Subcutaneous adipose tissue (tissue), 4 donors: Measurements from ENCODE around the gene PTGR3. TPM values are rescaled to one million over a fixed set of nuclear protein-coding genes. Genes with fewer than 3 reads are reported as not detected.

Experiments
- total RNA-seq, 4 donors: library from RNA; depleted of rRNA; stranded (reverse); fragments of >200 nt; gene quantifications; one replicate each; pipeline ENCODE4 v1.1.0, GENCODE V29; 2016
- TF ChIP-seq, protein P1 (sequence below): fragments of 450-650 bp; IDR thresholded peaks from one replicate; pipeline ENCODE4 v1.5.1; 2016; ENCODE audit warnings: low read depth, mild to moderate bottlenecking, control low read depth, antibody characterized with exemption, moderate library complexity

The PTGR3 gene
- total RNA-seq, 4 donors from 2014 or later, result 20.1 to 28.4 (median 26.0) TPM

DNA sequence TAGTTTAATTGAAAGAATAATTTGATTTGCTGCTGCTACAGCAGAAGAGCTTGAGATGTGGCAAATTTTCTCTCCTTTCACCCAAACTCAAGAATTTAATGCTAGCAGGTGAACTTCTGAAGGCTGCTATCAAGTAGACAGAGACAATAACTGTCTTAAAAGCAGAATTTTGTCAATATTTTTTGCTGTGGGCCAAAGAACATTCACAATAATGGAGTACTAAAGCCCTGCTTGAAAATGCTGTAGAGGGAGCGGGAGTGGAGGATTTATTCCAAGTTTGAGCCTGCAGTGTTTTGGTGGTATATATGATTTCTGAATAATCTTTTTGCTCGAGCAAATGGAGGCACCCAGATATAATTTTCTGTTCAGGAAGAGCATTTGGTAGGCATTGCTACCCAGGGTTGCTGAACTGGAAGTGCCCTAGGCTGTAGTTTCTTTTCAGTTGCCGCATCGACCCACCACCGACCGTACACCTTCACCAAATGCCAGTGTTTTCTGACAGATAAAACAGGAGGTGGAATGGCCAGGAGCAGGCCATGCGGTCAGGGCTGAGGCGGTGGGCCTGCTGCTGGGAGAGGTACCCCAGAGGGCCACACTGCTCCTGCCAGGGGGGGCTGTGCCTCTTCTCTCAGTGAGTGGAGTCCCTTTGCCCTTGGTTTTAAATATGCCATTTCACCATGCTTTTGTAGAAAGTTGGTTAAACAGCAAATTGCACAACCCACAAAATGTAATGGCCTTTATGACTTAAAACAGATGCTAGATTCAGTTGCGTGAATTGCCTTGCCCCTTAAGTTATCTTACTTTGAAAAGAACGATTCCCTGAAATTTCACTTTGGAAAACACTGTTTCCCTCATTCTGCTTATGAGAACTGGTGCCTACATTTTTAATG is 38.0 kb upstream of the PTGR3 start:
- TF ChIP-seq, protein P1, sequence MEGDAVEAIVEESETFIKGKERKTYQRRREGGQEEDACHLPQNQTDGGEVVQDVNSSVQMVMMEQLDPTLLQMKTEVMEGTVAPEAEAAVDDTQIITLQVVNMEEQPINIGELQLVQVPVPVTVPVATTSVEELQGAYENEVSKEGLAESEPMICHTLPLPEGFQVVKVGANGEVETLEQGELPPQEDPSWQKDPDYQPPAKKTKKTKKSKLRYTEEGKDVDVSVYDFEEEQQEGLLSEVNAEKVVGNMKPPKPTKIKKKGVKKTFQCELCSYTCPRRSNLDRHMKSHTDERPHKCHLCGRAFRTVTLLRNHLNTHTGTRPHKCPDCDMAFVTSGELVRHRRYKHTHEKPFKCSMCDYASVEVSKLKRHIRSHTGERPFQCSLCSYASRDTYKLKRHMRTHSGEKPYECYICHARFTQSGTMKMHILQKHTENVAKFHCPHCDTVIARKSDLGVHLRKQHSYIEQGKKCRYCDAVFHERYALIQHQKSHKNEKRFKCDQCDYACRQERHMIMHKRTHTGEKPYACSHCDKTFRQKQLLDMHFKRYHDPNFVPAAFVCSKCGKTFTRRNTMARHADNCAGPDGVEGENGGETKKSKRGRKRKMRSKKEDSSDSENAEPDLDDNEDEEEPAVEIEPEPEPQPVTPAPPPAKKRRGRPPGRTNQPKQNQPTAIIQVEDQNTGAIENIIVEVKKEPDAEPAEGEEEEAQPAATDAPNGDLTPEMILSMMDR, result no peak

DNA sequence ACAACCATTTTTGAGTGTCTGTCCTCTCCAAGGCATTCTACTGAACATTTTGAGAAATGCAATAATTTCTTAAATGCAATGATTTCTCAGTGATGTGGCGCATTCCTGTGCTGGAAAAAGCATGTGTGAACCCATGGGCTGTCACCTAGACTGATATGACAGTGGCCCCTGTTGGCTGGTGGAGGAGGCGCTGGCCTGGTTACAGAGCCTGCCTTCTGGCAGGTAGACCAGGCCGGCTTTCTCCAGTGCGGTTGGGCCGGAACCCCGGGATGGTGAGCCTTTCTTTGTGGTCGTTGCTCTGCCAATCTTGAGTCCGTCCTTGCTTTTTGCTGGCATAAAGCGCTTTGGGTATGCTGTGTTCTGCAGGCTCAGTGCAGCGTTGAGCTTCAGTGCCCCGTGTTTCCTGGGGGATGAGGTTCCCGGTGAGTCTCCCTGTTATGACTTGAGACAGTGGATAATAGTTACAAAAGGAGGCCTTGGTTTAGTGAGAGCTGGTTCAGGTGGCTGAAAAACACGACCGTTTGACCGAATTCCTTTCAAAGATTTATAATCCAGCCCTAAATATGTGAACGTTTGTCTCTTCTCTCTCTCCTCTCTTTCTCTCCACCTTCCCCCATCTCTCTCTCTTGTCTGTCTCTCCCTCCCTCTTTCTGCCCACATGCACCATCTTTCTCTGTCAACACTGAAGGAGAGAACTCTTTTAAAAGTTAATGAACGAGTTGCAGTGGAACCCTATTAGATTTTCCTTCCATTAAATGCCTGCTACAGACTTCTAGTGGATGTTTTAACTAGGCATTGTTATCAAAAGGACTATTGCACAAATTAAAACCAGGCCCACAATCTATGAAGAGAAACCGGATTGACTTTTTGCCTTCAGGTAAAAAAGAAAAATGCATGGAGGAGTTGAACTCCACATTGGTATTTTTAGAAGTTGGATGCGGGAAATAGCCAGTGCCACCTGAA is 35.7 kb upstream of the PTGR3 start:
- TF ChIP-seq, protein P1, result no peak

DNA sequence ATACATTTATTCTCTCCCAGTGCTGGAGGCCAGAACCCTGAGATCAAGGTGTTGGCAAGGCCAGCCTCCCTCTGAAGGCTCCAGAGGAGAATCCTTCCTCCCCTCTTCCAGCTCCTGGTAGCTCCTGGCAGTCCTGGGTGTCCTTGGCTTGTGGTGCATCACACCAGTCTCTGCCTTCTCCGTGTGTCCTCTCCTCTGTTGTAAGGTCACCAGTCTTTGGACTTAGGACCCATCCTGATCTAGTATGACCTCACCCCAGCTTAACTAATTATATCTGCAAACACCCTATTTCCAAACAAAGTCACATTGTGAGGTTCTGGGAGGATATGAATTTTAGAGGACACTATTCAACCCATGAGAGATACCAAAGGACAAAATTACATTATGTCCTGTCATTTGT is 32.8 kb upstream of the PTGR3 start:
- TF ChIP-seq, protein P1, result no peak

DNA sequence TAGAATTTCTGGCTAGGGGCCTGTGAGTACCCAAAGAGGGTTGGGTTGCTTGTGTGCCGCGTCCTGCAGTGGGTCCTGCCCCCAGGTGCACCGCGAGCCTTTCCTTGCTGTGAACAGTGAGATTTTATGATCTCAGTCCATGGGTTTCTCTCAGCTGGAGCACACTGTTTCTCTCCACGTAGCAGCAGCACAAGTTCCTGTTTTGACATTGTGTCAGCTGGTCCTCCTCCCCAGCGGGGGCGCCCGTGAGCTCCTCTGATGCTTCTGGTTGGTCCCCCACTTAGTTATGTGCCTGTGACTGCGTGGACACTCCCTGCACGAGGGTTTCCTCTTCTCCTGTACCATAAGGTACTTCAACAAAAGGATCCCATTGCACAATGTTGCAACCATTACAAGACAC is 31.5 kb upstream of the PTGR3 start:
- TF ChIP-seq, protein P1, result no peak

DNA sequence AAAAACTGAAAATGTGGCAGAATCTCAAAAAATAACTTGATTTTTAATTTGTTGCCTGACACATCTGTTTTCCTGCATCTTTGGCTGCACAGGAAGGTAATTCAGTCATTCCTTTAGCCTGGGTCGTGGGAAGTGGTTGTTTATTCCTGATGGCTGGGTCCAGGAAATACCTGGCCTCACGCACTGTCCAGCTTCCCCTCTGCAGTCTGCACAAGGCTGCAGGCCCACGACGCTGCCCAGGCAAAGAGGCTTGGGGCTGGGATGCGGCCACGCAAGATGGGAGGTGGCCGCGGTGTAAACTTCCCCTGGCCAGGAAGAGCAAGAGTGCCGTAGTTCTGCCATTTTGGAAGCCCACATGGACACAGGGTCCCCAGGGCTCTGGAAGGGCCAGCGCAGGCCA is 29.8 kb upstream of the PTGR3 start:
- TF ChIP-seq, protein P1, result no peak

DNA sequence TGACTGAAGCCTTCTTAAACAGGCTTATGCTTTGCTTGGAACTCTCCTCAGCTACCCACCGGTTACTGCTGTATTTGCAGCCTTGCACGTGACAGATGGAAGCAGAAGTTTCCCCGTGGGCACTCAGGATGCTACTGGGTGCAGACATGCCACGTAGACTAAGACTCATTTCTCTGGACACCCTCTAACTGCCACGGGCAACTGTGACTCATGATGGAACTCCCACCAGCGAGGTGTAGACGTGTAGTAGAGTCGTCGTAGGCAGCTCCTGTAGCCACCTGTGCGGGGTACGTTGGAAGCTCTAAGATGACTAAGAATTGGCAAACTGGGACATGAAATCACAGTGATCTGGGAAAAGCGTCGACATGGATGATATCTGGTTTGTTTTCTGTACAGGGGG is 29.2 kb upstream of the PTGR3 start:
- TF ChIP-seq, protein P1, result no peak

DNA sequence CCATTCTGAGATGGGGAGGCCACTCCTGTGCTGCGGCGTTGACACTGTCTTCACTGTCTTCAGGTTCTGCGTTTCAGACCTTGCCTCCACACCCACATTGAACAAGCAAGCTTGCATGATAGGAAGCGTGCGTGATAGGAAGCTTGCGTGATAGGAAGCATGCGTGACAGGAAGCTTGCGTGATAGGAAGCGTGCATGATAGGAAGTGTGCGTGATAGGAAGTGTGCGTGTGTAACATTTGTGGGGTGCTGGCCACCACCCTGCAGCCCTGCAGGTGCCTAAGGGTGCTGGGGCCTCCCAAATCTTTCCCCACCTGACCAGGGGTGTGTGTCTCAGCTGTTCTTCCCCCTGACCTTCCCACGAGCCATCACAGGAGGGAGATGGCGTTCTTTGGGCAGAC is 27.0 kb upstream of the PTGR3 start:
- TF ChIP-seq, protein P1, result no peak
